Nucleus accumbens (tissue), 56 donors: ENCODE data around the gene GIGYF2.
"Not testable (repeated sequence)": the region's sequence is repeated elsewhere in the genome, so short reads cannot be mapped to it uniquely, and the experiment has no call there.

Source experiments
- DNase-seq, 56 donors: peaks; one replicate each; lab custom pipeline; 2025; lab: John Stamatoyannopoulos, UW

GIGYF2 gene

DNA sequence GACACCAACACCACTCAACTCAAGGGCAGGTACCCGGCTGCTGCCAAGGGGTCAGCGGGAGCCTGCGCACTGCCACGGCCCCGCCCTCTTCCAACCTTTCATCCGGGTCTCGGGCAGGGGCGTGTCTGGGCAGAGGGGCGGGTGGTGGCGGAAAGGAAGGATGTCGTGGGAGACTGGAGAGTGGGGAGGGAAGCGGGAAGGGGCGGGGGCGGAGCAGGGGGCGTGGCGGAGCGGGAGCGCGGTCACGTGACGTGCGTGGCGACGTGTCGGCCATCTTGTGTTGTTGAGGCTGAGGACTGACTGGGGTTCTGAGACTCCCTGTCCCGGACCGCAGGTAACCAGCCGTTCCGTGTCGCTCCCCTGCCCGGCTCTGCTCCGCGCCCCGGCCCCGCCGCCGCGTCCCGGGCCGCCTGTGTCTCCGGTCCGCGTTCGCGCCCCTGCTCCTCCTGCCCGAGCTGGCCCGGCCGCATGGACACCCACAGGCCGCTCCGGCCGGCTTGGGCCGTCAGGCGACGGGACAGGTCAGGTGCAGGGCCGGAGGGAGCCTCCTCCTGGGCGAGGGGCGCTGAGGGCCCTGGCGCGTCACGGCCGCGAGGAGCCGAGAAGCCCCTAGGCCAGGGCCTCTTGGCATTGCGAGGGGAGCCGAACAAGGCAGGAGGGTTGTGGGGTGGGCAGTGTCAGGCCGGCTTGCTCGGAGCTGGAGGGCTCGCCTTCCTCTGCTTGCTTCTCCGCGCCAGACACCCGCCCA, at the start of gene GIGYF2:
TSS of gene GIGYF2 (plus strand) at position 273 of the 748 bp plus-strand sequence. CDS start 37,867 bp downstream, outside the sequence.
- DNase-seq, result peak in 55 of 56 donors; percentile 83 to 98 (median 96)

- no peak for DNase-seq
Observed at GRCh38 chr2:232649033-232649432, 48.1 kb upstream of the GIGYF2 start.

- no peak for DNase-seq
Observed at GRCh38 chr2:232652505-232652851, 44.7 kb upstream of the GIGYF2 start.

- peak in 7 of 56 donors; percentile 14 to 39 (median 26) for DNase-seq
Observed at GRCh38 chr2:232653441-232653840, 43.7 kb upstream of the GIGYF2 start.

- peak in 10 of 56 donors; percentile 12 to 40 (median 24) for DNase-seq
Observed at GRCh38 chr2:232655392-232655791, 41.7 kb upstream of the GIGYF2 start.

DNA sequence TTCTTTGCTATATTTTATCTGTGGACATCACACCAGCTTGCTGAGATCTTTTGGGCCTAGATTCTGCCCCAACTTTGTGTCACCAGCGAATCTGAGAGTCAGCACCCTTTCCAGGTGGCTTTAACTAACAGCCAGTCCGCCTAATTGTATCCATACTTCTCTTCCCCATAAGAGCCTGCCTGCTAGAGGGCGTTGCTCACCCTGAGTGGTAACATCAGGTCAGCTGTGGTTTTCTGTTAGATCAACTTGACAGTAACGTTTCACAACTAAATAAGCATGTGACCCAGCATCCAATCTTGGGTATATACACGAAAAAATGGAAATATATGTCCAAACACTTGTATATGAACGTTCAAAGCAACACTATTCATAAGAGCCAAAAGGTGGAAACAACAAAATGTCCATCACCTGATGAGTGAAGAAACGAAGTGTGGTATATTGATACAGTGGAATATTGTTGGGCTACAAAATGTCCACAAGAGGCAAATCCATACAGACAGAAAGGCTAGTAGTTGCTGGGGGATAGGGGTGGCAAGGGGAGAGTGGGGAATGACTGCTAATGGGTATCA, 38.8 kb upstream of the GIGYF2 start:
- no peak for DNase-seq

GRCh38 chr2:232659359-232659758, 37.8 kb upstream of the GIGYF2 start:
- no peak for DNase-seq

- DNase-seq, result no peak
Observed at GRCh38 chr2:232662486-232663260, 34.5 kb upstream of the GIGYF2 start.

DNA sequence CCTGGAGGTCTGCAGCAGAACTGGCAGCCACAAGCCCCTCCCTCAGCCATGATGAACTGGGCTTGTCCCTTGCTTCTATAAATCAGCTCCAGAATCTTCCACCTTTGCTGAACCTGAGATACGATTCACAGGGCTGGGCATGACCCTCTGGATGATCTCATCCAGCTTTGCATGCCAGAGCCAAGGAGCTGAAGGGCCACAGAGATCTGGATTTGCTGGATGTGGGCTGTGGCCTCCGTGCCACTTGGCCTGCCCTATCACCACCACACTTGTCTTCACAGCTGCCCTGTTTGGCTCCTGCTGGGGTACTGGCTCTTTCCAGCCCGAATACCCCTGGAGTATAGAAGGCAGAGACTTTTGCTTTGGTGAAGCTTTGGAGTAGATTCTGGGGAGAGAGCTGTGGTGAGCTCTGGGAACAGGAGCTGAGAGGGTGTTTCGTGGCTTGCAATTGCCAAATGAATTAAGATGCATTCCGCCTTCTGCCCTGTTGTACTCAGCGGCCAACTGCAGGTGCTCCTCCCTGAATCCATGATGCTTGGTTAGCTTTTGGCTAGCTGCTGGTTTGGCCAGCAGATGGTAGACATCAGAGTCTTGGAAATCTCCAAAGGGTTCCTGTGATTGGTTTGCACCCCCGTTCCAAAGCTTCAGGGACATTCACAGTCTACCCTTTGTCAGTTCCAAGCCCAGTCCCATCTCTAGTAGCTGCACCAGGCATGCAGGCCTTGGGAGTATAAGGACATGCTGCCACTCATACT, 30.9 kb upstream of the GIGYF2 start:
- peak in 1 of 56 donors; percentile 14 for DNase-seq

GRCh38 chr2:232667989-232668583, 29.0 kb upstream of the GIGYF2 start:
- DNase-seq, result peak in 32 of 56 donors; percentile 8 to 75 (median 42)

GRCh38 chr2:232668805-232669444, 28.2 kb upstream of the GIGYF2 start:
- DNase-seq, result peak in 28 of 56 donors; percentile 13 to 65 (median 36)

- DNase-seq, result no peak
Observed at GRCh38 chr2:232672588-232672987, 24.5 kb upstream of the GIGYF2 start.

GRCh38 chr2:232674491-232674890, 22.6 kb upstream of the GIGYF2 start:
- DNase-seq, result no peak

- no peak for DNase-seq
Observed at GRCh38 chr2:232675381-232675780, 21.8 kb upstream of the GIGYF2 start.

DNA sequence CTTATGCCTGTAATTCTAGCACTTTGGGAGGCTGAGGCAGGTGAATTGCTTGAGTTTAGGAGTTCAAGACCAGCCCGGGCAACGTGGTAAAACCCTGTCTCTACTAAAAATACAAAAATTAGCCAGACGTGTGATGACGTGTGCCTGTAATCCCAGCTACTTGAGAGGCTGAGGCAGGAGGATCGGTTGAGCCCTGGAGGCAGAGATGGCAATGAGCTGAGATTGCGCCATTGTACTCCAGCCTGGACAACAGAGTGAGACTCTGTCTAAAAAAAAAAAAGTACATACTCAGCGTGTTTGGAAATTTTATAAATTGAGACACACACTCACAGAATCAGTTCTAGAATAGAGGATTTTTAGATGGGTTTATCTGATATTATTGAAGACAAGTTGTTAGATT, 17.1 kb upstream of the GIGYF2 start:
- no peak for DNase-seq

DNA sequence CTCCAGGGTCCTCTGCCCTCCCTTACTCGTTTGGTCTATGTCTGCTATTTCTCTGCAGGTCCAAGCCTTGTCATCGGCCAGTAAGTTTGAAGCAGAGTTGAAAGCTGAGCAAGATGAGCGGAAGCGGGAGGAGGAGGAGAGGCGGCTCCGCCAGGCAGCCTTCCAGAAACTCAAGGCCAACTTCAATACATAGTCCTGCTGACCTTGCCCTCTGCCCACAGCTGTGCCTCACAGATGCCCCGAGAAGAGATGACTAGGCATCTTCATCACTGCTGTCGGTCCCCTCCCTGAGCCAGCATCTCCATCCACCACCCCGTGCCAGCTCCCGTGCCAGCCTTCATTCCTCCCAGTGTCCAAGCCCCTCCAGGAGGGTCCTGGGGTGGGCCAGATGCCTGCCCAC, 15.6 kb upstream of the GIGYF2 start:
- no peak for DNase-seq

DNA sequence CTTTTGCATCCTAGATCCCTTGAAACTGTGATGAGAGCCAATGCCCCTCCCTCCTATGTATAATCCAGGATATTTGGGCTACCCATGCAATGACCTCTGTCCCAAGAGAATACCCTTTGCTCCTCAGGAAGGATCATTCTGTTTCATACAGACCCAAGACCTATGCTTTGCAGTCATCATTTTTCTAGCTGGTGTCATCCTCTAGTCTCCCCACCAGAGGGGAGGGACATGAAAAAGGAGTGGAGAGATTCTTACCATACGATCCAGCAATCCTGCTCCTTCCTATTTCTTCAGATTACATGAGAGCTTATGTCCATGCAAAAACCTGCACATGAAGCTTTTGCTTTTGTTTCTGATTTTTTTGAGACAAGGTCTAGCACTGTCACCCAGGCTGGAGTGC, 13.8 kb upstream of the GIGYF2 start:
- no peak for DNase-seq

- not testable (repeated sequence) for DNase-seq
Observed at GRCh38 chr2:232685391-232685790, 11.7 kb upstream of the GIGYF2 start.

- no peak for DNase-seq
Observed at GRCh38 chr2:232687382-232688160, 9.6 kb upstream of the GIGYF2 start.
